ENCODE measurements around the gene KRT76. TPM values are rescaled to one million over a fixed set of nuclear protein-coding genes. Genes with fewer than 3 reads are reported as not detected.

Gene KRT76
- total RNA-seq, 1 experiment from 2014 or later = not detected

- 0 out of 2 replicates have a peak, but pooled peaks cover 2% of the 10 kb centered on the region for H3K27me3 ChIP-seq (ENCODE audit: insufficient read depth, low read length)
- H3K9me2 ChIP-seq (ENCODE audit: insufficient read depth) = no peaks in the 10 kb centered on the region
- intact Hi-C loops (cut with micrococcal nuclease) = no loop called here
- ChIA-PET RAD21 (ENCODE audit: low non-redundant PET in 1 of 2, low total read pairs in 2 of 2, uncharacterized antibody in 2 of 2, unreplicated experiment in 2 of 2) (no interaction called here), POLR2A (no interaction called here), CTCF (no interaction called here)
- H3K4me2 ChIP-seq (ENCODE audit: low read length) = no peak overlapping the region
- no TSS peak for BruUV-seq (replicated peaks)
- ATAC-seq (no peak), DNase-seq (ENCODE audit: low read depth, low spot score) (no peak)
- no peaks in the 10 kb centered on the region for H4K20me1 ChIP-seq (ENCODE audit: insufficient read depth)
- H3K36me3 ChIP-seq (ENCODE audit: control insufficient read depth in 1 of 2, insufficient read depth in 2 of 2, low read length in 2 of 2) = no peaks in the 10 kb centered on the region
- no peaks in the 10 kb centered on the region for H3K79me2 ChIP-seq (ENCODE audit: insufficient read depth, low read length)
- no peak overlapping the region for H3K27ac ChIP-seq (ENCODE audit: low read depth, low read length)
- H3K9me3 ChIP-seq (ENCODE audit: control insufficient read depth in 1 of 2, insufficient read depth in 1 of 2, low read depth in 1 of 2, low read length in 2 of 2) = no peaks in the 10 kb centered on the region
- no peak overlapping the region for H2AFZ ChIP-seq (ENCODE audit: low read depth, low read length, poor library complexity, severe bottlenecking)
- H3K4me3 ChIP-seq (replicated peaks in 1 of 2; ENCODE audit: low read depth in 1 of 2, low read length in 2 of 2) = no peak overlapping the region
- H3K9ac ChIP-seq (ENCODE audit: low read length) = no peak overlapping the region
- H3K4me1 ChIP-seq (ENCODE audit: control insufficient read depth in 1 of 2, insufficient read depth in 2 of 2, low read length in 2 of 2) = no peaks in the 10 kb centered on the region
- TF ChIP-seq CBX3 (IDR thresholded peaks at IDR 0.05; ENCODE audit: low read depth) = no peak
- no peak for TF ChIP-seq MAX (IDR thresholded peaks at IDR 0.05)
- TF ChIP-seq SP1 (IDR thresholded peaks at IDR 0.05; ENCODE audit: low read depth) = no peak
- TF ChIP-seq ATF3 (IDR thresholded peaks at IDR 0.05) = no peak
- TF ChIP-seq REST (IDR thresholded peaks at IDR 0.05; ENCODE audit: low read depth) = no peak
- TF ChIP-seq SIN3A (IDR thresholded peaks at IDR 0.05; ENCODE audit: low read depth) = no peak
- TF ChIP-seq POLR2A (IDR thresholded peaks at IDR 0.05; ENCODE audit: borderline replicate concordance, extremely low read depth, insufficient read depth, insufficient read length) = no peak
- TF ChIP-seq ZBTB33 (IDR thresholded peaks at IDR 0.05; ENCODE audit: extremely low read depth, insufficient replicate concordance, low read length) = no peak
- TF ChIP-seq RAD21 (IDR thresholded peaks at IDR 0.05; ENCODE audit: low read depth) = no peak
- no peak for TF ChIP-seq ZFX (IDR thresholded peaks at IDR 0.05)
- no peak for TF ChIP-seq CEBPB (IDR thresholded peaks at IDR 0.05; ENCODE audit: low read depth)
- TF ChIP-seq CTCF (IDR thresholded peaks at IDR 0.05 in 2 of 3, conservative IDR thresholded peaks at IDR 0.05 in 1 of 3; ENCODE audit: borderline replicate concordance in 1 of 3, insufficient read depth in 1 of 3, low read depth in 2 of 3, low read length in 2 of 3) = no peak
- no peak for TF ChIP-seq TCF7L2 (IDR thresholded peaks at IDR 0.05; ENCODE audit: borderline replicate concordance, extremely low read depth, insufficient read depth, insufficient read length)
- TF ChIP-seq EGR1 (IDR thresholded peaks at IDR 0.05; ENCODE audit: low read depth) = no peak
- TF ChIP-seq JUND (IDR thresholded peaks at IDR 0.05) = no peak
- TF ChIP-seq YY1 (IDR thresholded peaks at IDR 0.05; ENCODE audit: extremely low read depth, insufficient replicate concordance, low read depth, low read length) = no peak
Observed at GRCh38 chr12:52815161-52815560, 38.0 kb upstream of the KRT76 start.
